ENCODE results near the gene MIER3. TPM values are rescaled to one million over a fixed set of nuclear protein-coding genes. Genes with fewer than 3 reads are reported as not detected.

Gene MIER3
- total and polyA plus RNA-seq, 9 of the 15 experiments (the other 6 are each of a cell fraction or from before 2014, with no cell fraction given), result 4.1 to 29.3 (median 13.0) TPM

- TF ChIP-seq ARID4B (CRISPR knock-in tag; IDR thresholded peaks at IDR 0.05), result peak; percentile 82
- TF ChIP-seq ZNF143 (CRISPR knock-in tag; IDR thresholded peaks at IDR 0.05), result peak; percentile 61; the same call in 1 of the 2 replicates
- no peak for TF ChIP-seq FOXA3 (CRISPR knock-in tag; conservative IDR thresholded peaks at IDR 0.05 in 1 of 2, IDR thresholded peaks at IDR 0.05 in 1 of 2)
- TF ChIP-seq HLTF (IDR thresholded peaks at IDR 0.05), result no peak
- peak; percentile 69; the same call in 1 of the 2 replicates for TF ChIP-seq ZBTB9 (CRISPR knock-in tag; IDR thresholded peaks at IDR 0.05)
- no peak for TF ChIP-seq HSF4 (CRISPR knock-in tag; IDR thresholded peaks at IDR 0.05; ENCODE audit: borderline replicate concordance)
- TF ChIP-seq CHCHD3 (CRISPR knock-in tag; IDR thresholded peaks at IDR 0.05), result no peak
- TF ChIP-seq ZNF707 (CRISPR knock-in tag; conservative IDR thresholded peaks at IDR 0.05), result no peak
- peak; percentile 42 for TF ChIP-seq RBBP5 (IDR thresholded peaks at IDR 0.05; ENCODE audit: borderline replicate concordance, insufficient read depth, low read length, poor library complexity, severe bottlenecking)
- TF ChIP-seq RBM22 (IDR thresholded peaks at IDR 0.05; ENCODE audit: low read depth, low read length, poor library complexity, severe bottlenecking), result peak; percentile 60
- peak; percentile 74 for TF ChIP-seq CGGBP1 (CRISPR knock-in tag; IDR thresholded peaks at IDR 0.05)
- 0 out of 2 replicates have a peak, but pooled peaks have one; percentile 22 for TF ChIP-seq FOSL1 (tag; conservative IDR thresholded peaks at IDR 0.05)
- peak; percentile 83 for TF ChIP-seq SMAD1 (IDR thresholded peaks at IDR 0.05; ENCODE audit: low read depth, low read length, partially characterized antibody)
- TF ChIP-seq DNMT1 (IDR thresholded peaks at IDR 0.05), result no peak
- no peak for TF ChIP-seq E2F4 (CRISPR knock-in tag; IDR thresholded peaks at IDR 0.05; ENCODE audit: low read depth)
- TF ChIP-seq SAFB2 (IDR thresholded peaks at IDR 0.05; ENCODE audit: borderline replicate concordance, low read depth, low read length, severe bottlenecking), result no peak
- TF ChIP-seq MAX (CRISPR knock-in tag; IDR thresholded peaks at IDR 0.05), result peak; percentile 63
- TF ChIP-seq ZNF668 (CRISPR knock-in tag; IDR thresholded peaks at IDR 0.05), result no peak
- TF ChIP-seq ZNF282 (CRISPR knock-in tag; IDR thresholded peaks at IDR 0.05), result no peak
These were observed 42.4 kb downstream of the MIER3 start, which contains the start of gene SETD9 (continued) for GRCh38 chr5:56909294-56910209.
